ENCODE results near the gene IGF1R.

The IGF1R gene

DNA sequence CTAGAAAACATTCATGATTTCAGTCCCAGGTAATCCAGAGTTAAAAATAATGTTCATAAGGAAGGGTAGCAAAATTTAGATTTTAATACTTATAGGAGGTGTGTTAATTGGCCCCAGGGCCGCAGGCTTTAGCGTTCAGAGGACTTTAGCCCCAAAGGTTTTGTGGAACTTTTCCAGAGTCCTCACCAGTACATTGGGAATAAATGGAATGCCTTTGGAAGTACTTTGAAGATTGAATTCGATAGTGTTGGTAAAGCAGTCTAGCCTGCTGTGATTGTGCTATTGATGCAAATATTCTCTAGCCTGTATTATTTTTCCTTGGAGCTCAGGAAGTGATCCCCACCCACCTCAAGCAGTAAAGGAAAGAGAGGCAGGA is 137.1 kb downstream of the IGF1R start:
- no peak overlapping the region for H3K27ac ChIP-seq (replicated peaks)
- no peak for DNase-seq (ENCODE audit: low read depth in 1 of 2, low spot score in 1 of 2)

GRCh38 chr15:98785807-98786621 is 137.7 kb downstream of the IGF1R start:
- no peaks in the 10 kb centered on the region for H3K27me3 ChIP-seq (ENCODE audit: insufficient read depth, poor library complexity, severe bottlenecking)
- H3K4me3 ChIP-seq (replicated peaks; ENCODE audit: insufficient read depth, low read length): no peak overlapping the region
- TF ChIP-seq GABPA (IDR thresholded peaks at IDR 0.05; ENCODE audit: low read depth) (no peak), POLR2AphosphoS5 (IDR thresholded peaks at IDR 0.05; ENCODE audit: low read depth) (no peak), SPI1 (IDR thresholded peaks at IDR 0.05; ENCODE audit: borderline replicate concordance, low read depth) (no peak)
- TF ChIP-seq, protein P1, sequence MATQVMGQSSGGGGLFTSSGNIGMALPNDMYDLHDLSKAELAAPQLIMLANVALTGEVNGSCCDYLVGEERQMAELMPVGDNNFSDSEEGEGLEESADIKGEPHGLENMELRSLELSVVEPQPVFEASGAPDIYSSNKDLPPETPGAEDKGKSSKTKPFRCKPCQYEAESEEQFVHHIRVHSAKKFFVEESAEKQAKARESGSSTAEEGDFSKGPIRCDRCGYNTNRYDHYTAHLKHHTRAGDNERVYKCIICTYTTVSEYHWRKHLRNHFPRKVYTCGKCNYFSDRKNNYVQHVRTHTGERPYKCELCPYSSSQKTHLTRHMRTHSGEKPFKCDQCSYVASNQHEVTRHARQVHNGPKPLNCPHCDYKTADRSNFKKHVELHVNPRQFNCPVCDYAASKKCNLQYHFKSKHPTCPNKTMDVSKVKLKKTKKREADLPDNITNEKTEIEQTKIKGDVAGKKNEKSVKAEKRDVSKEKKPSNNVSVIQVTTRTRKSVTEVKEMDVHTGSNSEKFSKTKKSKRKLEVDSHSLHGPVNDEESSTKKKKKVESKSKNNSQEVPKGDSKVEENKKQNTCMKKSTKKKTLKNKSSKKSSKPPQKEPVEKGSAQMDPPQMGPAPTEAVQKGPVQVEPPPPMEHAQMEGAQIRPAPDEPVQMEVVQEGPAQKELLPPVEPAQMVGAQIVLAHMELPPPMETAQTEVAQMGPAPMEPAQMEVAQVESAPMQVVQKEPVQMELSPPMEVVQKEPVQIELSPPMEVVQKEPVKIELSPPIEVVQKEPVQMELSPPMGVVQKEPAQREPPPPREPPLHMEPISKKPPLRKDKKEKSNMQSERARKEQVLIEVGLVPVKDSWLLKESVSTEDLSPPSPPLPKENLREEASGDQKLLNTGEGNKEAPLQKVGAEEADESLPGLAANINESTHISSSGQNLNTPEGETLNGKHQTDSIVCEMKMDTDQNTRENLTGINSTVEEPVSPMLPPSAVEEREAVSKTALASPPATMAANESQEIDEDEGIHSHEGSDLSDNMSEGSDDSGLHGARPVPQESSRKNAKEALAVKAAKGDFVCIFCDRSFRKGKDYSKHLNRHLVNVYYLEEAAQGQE (IDR thresholded peaks at IDR 0.05; ENCODE audit: insufficient replicate concordance, low read depth): no peak
- TF ChIP-seq, protein P2, sequence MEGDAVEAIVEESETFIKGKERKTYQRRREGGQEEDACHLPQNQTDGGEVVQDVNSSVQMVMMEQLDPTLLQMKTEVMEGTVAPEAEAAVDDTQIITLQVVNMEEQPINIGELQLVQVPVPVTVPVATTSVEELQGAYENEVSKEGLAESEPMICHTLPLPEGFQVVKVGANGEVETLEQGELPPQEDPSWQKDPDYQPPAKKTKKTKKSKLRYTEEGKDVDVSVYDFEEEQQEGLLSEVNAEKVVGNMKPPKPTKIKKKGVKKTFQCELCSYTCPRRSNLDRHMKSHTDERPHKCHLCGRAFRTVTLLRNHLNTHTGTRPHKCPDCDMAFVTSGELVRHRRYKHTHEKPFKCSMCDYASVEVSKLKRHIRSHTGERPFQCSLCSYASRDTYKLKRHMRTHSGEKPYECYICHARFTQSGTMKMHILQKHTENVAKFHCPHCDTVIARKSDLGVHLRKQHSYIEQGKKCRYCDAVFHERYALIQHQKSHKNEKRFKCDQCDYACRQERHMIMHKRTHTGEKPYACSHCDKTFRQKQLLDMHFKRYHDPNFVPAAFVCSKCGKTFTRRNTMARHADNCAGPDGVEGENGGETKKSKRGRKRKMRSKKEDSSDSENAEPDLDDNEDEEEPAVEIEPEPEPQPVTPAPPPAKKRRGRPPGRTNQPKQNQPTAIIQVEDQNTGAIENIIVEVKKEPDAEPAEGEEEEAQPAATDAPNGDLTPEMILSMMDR (IDR thresholded peaks at IDR 0.05; ENCODE audit: insufficient read depth, low read length): no peak
- H3K27ac ChIP-seq (replicated peaks): peak overlapping the region; percentile 75; the same call in 1 of the 2 replicates
- DNase-seq (ENCODE audit: low read depth in 1 of 2, low spot score in 1 of 2): no peak

More for the DNA sequence above, 137.1 kb downstream of the IGF1R start:
- TF ChIP-seq, protein P2 (IDR thresholded peaks at IDR 0.05; ENCODE audit: insufficient read depth, low read length): no peak
- TF ChIP-seq GABPA (IDR thresholded peaks at IDR 0.05; ENCODE audit: low read depth) (no peak), POLR2AphosphoS5 (IDR thresholded peaks at IDR 0.05; ENCODE audit: low read depth) (no peak), SPI1 (IDR thresholded peaks at IDR 0.05; ENCODE audit: borderline replicate concordance, low read depth) (no peak)
- TF ChIP-seq, protein P1 (IDR thresholded peaks at IDR 0.05; ENCODE audit: insufficient replicate concordance, low read depth): no peak
- Histone ChIP-seq H3K4me3 (replicated peaks; ENCODE audit: insufficient read depth, low read length) (no peak overlapping the region), H3K27me3 (ENCODE audit: insufficient read depth, poor library complexity, severe bottlenecking) (no peaks in the 10 kb centered on the region)

DNA sequence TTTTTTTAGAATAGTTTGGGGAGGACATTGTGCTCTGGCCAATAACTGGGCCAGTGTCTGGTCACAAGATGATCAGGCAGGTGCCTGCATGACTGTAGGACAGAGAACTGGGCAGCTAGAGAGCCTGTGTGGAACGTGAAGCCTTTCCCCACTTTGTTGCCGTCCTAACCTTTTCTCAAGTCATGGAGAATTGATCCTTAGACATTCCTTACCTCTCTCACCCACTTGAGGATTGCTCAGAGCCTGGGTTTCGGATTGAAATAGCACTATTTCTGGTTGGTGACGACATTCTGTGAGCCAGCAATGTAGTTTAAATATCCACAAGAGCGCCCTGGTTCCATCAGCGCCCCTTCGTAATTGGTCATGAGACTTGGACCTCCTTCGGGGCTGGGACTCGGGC is 138.4 kb downstream of the IGF1R start:
- Histone ChIP-seq H3K27me3 (ENCODE audit: insufficient read depth, poor library complexity, severe bottlenecking) (no peaks in the 10 kb centered on the region), H3K4me3 (replicated peaks; ENCODE audit: insufficient read depth, low read length) (no peak overlapping the region), H3K27ac (replicated peaks) (peak overlapping the region; percentile 75)
- TF ChIP-seq, protein P1 (IDR thresholded peaks at IDR 0.05; ENCODE audit: insufficient replicate concordance, low read depth): no peak
- no peak for TF ChIP-seq SPI1 (IDR thresholded peaks at IDR 0.05; ENCODE audit: borderline replicate concordance, low read depth)
- no peak for TF ChIP-seq POLR2AphosphoS5 (IDR thresholded peaks at IDR 0.05; ENCODE audit: low read depth)
- TF ChIP-seq GABPA (IDR thresholded peaks at IDR 0.05; ENCODE audit: low read depth): no peak
- TF ChIP-seq, protein P2 (IDR thresholded peaks at IDR 0.05; ENCODE audit: insufficient read depth, low read length): no peak
- DNase-seq (ENCODE audit: low read depth in 1 of 2, low spot score in 1 of 2): no peak
